Tongue (tissue), 2 donors: ENCODE results near the gene IFNA14. TPM values are rescaled to one million over a fixed set of nuclear protein-coding genes. Genes with fewer than 3 reads are reported as not detected.
"Not testable (repeated sequence)": the region's sequence is repeated elsewhere in the genome, so short reads cannot be mapped to it uniquely, and the experiment has no call there.

Experiments
- DNase-seq: peaks from one replicate; pipeline ENCODE4 v3.0.0-alpha.2; 2015
- total RNA-seq: library from RNA; depleted of rRNA; stranded (reverse); fragments of >200 nt; gene quantifications from one replicate; pipeline ENCODE4 v1.2.3, GENCODE V29; 2014

The IFNA14 gene
- total RNA-seq, 1 donor from 2014 or later, result not detected

- DNase-seq, result not testable (repeated sequence)
Measured at GRCh38 chr9:21213411-21214326, 26.1 kb downstream of the IFNA14 start.

DNA sequence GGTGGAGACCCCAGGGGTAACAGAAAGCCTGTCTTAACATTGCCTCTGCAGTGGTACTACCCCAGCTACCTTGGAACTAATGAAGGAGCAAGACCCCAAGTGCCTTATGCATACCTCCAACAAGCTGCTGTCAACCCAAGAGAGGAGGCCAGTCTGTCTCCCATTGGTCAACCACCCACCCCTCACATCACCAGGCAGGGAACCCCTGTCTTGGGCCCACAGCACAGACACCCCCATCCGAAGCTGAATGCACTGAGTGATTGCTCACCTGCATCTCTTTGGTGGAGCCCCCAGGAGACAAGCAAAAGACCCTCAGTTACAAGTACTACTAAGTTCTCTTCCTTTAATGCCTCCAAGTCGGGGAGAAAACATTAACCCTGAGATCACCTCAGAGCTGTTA lies 27.6 kb downstream of the IFNA14 start:
- not testable (repeated sequence) for DNase-seq

DNA sequence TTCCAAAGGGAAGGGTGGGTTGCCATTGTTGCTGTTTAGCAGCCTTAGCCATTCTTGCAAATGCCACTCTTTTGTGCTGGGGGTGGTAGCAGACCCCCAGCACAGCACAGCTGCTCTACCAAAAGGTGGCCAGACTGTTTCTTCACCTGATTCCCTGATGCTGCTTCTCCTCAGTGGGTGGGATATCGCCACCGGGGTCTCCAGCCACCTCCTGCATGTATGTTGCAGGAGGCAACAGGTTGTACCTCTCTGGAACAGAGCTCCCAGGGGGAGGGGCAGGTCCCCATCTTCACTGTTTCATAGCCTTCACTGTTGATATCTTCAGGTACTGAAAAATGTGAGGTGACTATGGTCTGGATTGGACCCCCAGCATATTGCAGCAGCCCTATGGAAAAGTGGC lies 29.0 kb downstream of the IFNA14 start:
- DNase-seq, result not testable (repeated sequence)

DNA sequence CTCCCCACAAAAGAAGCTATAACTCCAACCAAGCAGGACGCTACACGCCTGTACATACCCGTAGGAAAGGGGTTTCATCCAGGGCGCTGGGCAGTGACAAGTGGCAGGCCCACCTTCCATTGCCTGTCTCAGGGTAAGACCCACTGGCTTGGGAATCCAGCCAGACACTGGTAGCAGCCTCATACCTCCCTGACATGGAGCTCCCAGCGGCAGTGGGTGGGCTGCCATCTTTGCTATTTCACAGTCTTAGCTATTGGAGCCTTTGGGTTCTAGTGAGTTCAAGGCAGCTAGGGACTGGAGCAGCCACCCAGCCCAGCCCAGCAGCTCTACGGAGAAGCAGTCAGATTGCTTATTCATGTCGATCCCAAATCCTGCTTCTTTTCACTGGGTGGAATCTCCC lies 29.5 kb downstream of the IFNA14 start:
- no peak for DNase-seq

DNA sequence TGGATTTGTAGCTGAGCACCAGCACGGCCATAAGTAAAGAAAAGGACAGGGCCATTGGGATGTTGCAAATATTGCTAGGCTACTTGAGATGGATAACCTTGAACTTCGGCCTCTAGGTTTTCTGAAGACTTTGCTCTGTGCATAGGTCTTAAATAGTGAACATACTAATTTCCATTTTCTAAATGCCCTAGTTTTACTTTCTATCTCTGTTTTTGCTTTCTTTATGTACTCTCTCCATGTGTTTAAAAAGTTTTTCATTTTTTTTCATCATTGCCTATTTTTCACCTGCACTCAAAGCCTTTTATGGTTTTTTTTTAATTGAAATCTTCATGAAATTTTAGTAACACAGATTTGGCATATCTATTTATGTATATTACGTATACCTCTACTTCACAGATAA lies 32.8 kb downstream of the IFNA14 start, which contains the start of gene IFNA10:
Gene IFNA10 (minus strand): TSS at position 101 of the 400 bp plus-strand sequence. CDS start 46 bp downstream, at position 55.
- not testable (repeated sequence) for DNase-seq

GRCh38 chr9:21205204-21205603 lies 34.6 kb downstream of the IFNA14 start:
- DNase-seq, result no peak

GRCh38 chr9:21202105-21202504 lies 37.7 kb downstream of the IFNA14 start, which contains the start of gene IFNA7:
TSS of gene IFNA7 (minus strand) at chr9:21202205. CDS start at chr9:21202165, 40 bp downstream.
- DNase-seq, result not testable (repeated sequence)

DNA sequence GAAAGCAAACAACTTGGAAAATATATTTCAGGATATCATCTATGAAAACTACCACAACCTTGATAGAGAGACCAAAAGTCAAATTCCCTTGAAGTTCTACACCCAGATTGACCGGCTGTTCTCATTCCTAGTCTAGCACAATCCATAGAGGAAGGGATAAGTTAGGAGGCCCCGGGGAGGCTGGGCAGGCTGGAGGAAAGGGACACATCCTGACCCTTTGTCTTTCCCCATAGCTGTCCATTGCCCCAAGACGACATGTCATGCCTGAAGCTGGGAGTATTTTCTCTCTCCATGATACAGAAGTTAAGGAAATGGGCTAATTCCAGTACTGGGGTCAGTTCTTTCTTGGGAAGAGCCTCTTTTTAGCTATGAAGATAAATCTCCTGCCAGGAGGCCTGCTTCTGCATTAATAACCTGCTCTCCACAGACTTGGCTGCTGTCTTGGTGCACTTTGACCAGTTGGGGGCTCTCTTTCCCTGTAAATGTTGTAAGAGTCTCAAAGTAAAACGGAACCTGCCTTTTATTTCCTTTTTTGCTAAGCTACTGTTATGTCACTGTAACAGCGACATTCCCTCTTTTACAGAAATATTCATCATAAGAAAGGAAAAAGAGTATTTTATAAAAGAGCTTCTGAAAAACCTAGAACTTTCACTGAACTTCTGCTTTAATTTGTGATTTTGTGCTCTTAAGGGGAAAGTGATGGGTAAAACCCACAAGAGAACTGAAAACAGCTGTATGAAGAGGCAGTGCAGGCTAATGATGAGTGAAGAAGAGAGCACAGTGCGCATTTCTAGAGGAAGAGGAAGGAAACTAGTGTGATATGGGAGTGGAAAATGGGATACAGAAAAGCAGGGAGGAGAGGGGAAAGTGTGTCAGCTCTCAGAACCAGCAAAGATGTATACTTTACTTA lies 44.7 kb downstream of the IFNA14 start:
- peak; percentile 17 for DNase-seq

Other genes with a start within 250 kb of the IFNA14 start
- 5.8 TPM for gene HACD4, start 208.4 kb downstream of the IFNA14 start, total RNA-seq
- not detected for gene IFNB1, start 162.1 kb downstream of the IFNA14 start, total RNA-seq
- not detected for gene IFNW1, start 98.2 kb downstream of the IFNA14 start, total RNA-seq
- not detected for gene IFNA21, start 73.3 kb downstream of the IFNA14 start, total RNA-seq
- not detected for gene IFNA4, start 52.4 kb downstream of the IFNA14 start, total RNA-seq
- gene IFNA7, start 37.8 kb downstream of the IFNA14 start, total RNA-seq, result not detected
- not detected for gene IFNA10, start 32.9 kb downstream of the IFNA14 start, total RNA-seq
- gene IFNA16, start 22.7 kb downstream of the IFNA14 start, total RNA-seq, result not detected
- gene IFNA17, start 11.8 kb downstream of the IFNA14 start, total RNA-seq, result not detected
- gene IFNA5, start 65.3 kb upstream of the IFNA14 start, total RNA-seq, result not detected
- 40.7 TPM for gene KLHL9, start 95.4 kb upstream of the IFNA14 start, total RNA-seq
- not detected for gene IFNA6, start 110.9 kb upstream of the IFNA14 start, total RNA-seq
- not detected for gene IFNA13, start 128.1 kb upstream of the IFNA14 start, total RNA-seq
- not detected for gene IFNA2, start 145.4 kb upstream of the IFNA14 start, total RNA-seq
- not detected for gene IFNA8, start 169.1 kb upstream of the IFNA14 start, total RNA-seq
- not detected for gene IFNA1, start 200.4 kb upstream of the IFNA14 start, total RNA-seq
- gene IFNE, start 242.3 kb upstream of the IFNA14 start, total RNA-seq, result not detected